Astrocyte (in vitro differentiated cells and primary cell): ENCODE measurements around the gene TMEM179. TPM values are rescaled to one million over a fixed set of nuclear protein-coding genes. Genes with fewer than 3 reads are reported as not detected.

Experiments used
- DNase-seq: peaks from one replicate; pipeline ENCODE4 v3.0.0-alpha.2; 2010; ENCODE audit warnings: low read depth
- FAIRE-seq: peaks from 2 replicates; lab custom pipeline; 2011; peaks lifted over from hg19 to GRCh38; lab: Jason Lieb, UNC
- H2AFZ ChIP-seq: 2 replicates; pipeline ENCODE4 v1.6.0; 2012; ENCODE audit warnings: low read depth, low read length, inconsistent platforms
- H3K27ac ChIP-seq: 2 replicates; pipeline ENCODE4 v1.5.1; 2011; ENCODE audit warnings: low read depth, low read length, inconsistent platforms
- H3K27me3 ChIP-seq: 2 replicates; pipeline ENCODE4 v1.6.0; 2011; ENCODE audit warnings: low read length, inconsistent platforms; ENCODE audit not compliant: insufficient read depth
- H3K36me3 ChIP-seq: 2 replicates; pipeline ENCODE4 v1.5.1; 2011; ENCODE audit warnings: low read length, inconsistent platforms; ENCODE audit not compliant: insufficient read depth
- H3K4me1 ChIP-seq: 2 replicates; pipeline ENCODE4 v1.5.1; 2011; ENCODE audit warnings: low read length, inconsistent platforms; ENCODE audit not compliant: insufficient read depth
- H3K4me2 ChIP-seq: 2 replicates; pipeline ENCODE4 v1.6.0; 2012; ENCODE audit warnings: low read length, inconsistent platforms
- H3K4me3 ChIP-seq: 2 replicates; pipeline ENCODE4 v1.5.1; 2011; ENCODE audit warnings: low read depth, mild to moderate bottlenecking, low read length, inconsistent platforms; ENCODE audit not compliant: insufficient read depth
- H3K79me2 ChIP-seq: 2 replicates; pipeline ENCODE4 v1.6.0; 2012; ENCODE audit warnings: mild to moderate bottlenecking, low read length, inconsistent platforms; ENCODE audit not compliant: insufficient read depth
- H3K9ac ChIP-seq: 2 replicates; pipeline ENCODE4 v1.6.0; 2012; ENCODE audit warnings: mild to moderate bottlenecking, low read length, inconsistent platforms
- H3K9me3 ChIP-seq: 2 replicates; pipeline ENCODE4 v1.5.1; 2012; ENCODE audit warnings: low read depth, mild to moderate bottlenecking, low read length, inconsistent platforms; ENCODE audit not compliant: insufficient read depth
- H4K20me1 ChIP-seq: 2 replicates; pipeline ENCODE4 v1.6.0; 2012; ENCODE audit warnings: low read length, inconsistent platforms; ENCODE audit not compliant: insufficient read depth
- H3K27ac Mint-ChIP-seq: one replicate; pipeline ENCODE4 v1.8.0; 2021; ENCODE audit warnings: mild to moderate bottlenecking, mixed read lengths; ENCODE audit not compliant: unreplicated experiment
- H3K27me3 Mint-ChIP-seq: one replicate; pipeline ENCODE4 v1.8.0; 2021; ENCODE audit warnings: low read depth, mixed read lengths; ENCODE audit not compliant: unreplicated experiment
- H3K36me3 Mint-ChIP-seq: one replicate; pipeline ENCODE4 v1.8.0; 2021; ENCODE audit warnings: low read depth, mixed read lengths; ENCODE audit not compliant: unreplicated experiment
- H3K4me1 Mint-ChIP-seq: one replicate; pipeline ENCODE4 v1.8.0; 2021; ENCODE audit warnings: low read depth, mixed read lengths; ENCODE audit not compliant: unreplicated experiment
- H3K4me3 Mint-ChIP-seq: one replicate; pipeline ENCODE4 v1.8.0; 2021; ENCODE audit warnings: mild to moderate bottlenecking, moderate library complexity, mixed read lengths; ENCODE audit not compliant: unreplicated experiment
- H3K9me3 Mint-ChIP-seq: one replicate; pipeline ENCODE4 v1.8.0; 2021; ENCODE audit warnings: mild to moderate bottlenecking, mixed read lengths; ENCODE audit not compliant: unreplicated experiment
- CTCF ChIP-seq: IDR thresholded peaks from 2 replicates; pipeline ENCODE4 v1.5.1; 2011; ENCODE audit warnings: low read depth, mild to moderate bottlenecking, inconsistent platforms, low read length, moderate library complexity; ENCODE audit not compliant: insufficient read depth
- EZH2 ChIP-seq: IDR thresholded peaks from 2 replicates; pipeline ENCODE4 v1.6.1; 2012; ENCODE audit warnings: mild to moderate bottlenecking, low read length, inconsistent platforms; ENCODE audit not compliant: insufficient read depth
- total RNA-seq: library from RNA; stranded (reverse); gene quantifications from 2 replicates; pipeline ENCODE4 v1.2.1, GENCODE V29; 2021

TMEM179 gene
- total RNA-seq, 1 donor from 2014 or later = 0.82 TPM

- Mint-ChIP-seq H3K9me3 (no peaks in the 10 kb centered on the region), H3K27me3 (peaks cover 38% of the 10 kb centered on the region), H3K27ac (no peak overlapping the region), H3K4me1 (no peaks in the 10 kb centered on the region), H3K4me3 (no peak overlapping the region), H3K36me3 (no peaks in the 10 kb centered on the region)
- H3K9me3 ChIP-seq = no peaks in the 10 kb centered on the region
- no peaks in the 10 kb centered on the region for H4K20me1 ChIP-seq
- no peak for TF ChIP-seq CTCF
- no peak for TF ChIP-seq EZH2
- FAIRE-seq (no peak), DNase-seq (no peak)
- no peak overlapping the region for H2AFZ ChIP-seq
- H3K4me2 ChIP-seq = no peak overlapping the region
- H3K79me2 ChIP-seq = no peaks in the 10 kb centered on the region
- no peaks in the 10 kb centered on the region for H3K4me1 ChIP-seq
- H3K4me3 ChIP-seq = no peak overlapping the region
- no peaks in the 10 kb centered on the region for H3K36me3 ChIP-seq
- H3K9ac ChIP-seq = no peak overlapping the region
- no peaks in the 10 kb centered on the region for H3K27me3 ChIP-seq
- no peak overlapping the region for H3K27ac ChIP-seq
These were observed 37.2 kb downstream of the TMEM179 start for GRCh38 chr14:104567141-104567956.

GRCh38 chr14:104564744-104565679 is 39.6 kb downstream of the TMEM179 start:
- no peaks in the 10 kb centered on the region for H3K36me3 ChIP-seq
- TF ChIP-seq CTCF = no peak
- no peak for TF ChIP-seq EZH2
- no peaks in the 10 kb centered on the region for H3K27me3 ChIP-seq
- no peak overlapping the region for H3K27ac ChIP-seq
- FAIRE-seq = no peak
- no peak overlapping the region for H3K4me3 ChIP-seq
- H3K4me2 ChIP-seq = no peak overlapping the region
- Mint-ChIP-seq H3K9me3 (no peaks in the 10 kb centered on the region), H3K36me3 (no peaks in the 10 kb centered on the region), H3K27me3 (peaks cover 47% of the 10 kb centered on the region), H3K4me1 (no peaks in the 10 kb centered on the region), H3K4me3 (no peak overlapping the region), H3K27ac (no peak overlapping the region)
- no peak overlapping the region for H2AFZ ChIP-seq
- H3K9me3 ChIP-seq = no peaks in the 10 kb centered on the region
- no peak overlapping the region for H3K9ac ChIP-seq
- no peaks in the 10 kb centered on the region for H3K79me2 ChIP-seq
- DNase-seq = no peak
- H3K4me1 ChIP-seq = no peaks in the 10 kb centered on the region
- H4K20me1 ChIP-seq = no peaks in the 10 kb centered on the region
